Kidney (tissue), 14 donors: Measurements from ENCODE around the gene MAVS. TPM values are rescaled to one million over a fixed set of nuclear protein-coding genes. Genes with fewer than 3 reads are reported as not detected.

Experiments used
- DNase-seq, 5 donors: peaks; one replicate each; pipeline ENCODE4 v3.0.0-alpha.2; 2013 to 2020
- FAIRE-seq: peaks from 2 replicates; lab custom pipeline; 2012; peaks lifted over from hg19 to GRCh38; lab: Jason Lieb, UNC
- H3K27ac ChIP-seq, 2 donors: one replicate each; pipeline ENCODE4 v1.7.0; 2013; ENCODE audit warnings: low read depth in 2 of 2, low read length in 2 of 2, inconsistent platforms in 1 of 2
- H3K27me3 ChIP-seq: one replicate; pipeline ENCODE4 v1.7.1; 2013; ENCODE audit warnings: low read length, inconsistent platforms; ENCODE audit not compliant: control insufficient read depth, insufficient read depth
- H3K36me3 ChIP-seq, 3 donors: one replicate each; pipeline versions ENCODE4 v1.7.0 to v1.7.1; 2013; ENCODE audit warnings: low read length in 3 of 3, control low read depth in 1 of 3, inconsistent platforms in 1 of 3; ENCODE audit not compliant: insufficient read depth in 3 of 3, control insufficient read depth in 2 of 3
- H3K4me1 ChIP-seq, 3 donors: one replicate each; pipeline versions ENCODE4 v1.7.0 to v1.7.1; 2013; ENCODE audit warnings: low read length in 3 of 3, inconsistent platforms in 1 of 3, low read depth in 1 of 3; ENCODE audit not compliant: control insufficient read depth in 2 of 3, insufficient read depth in 2 of 3
- H3K4me3 ChIP-seq, 3 donors: one replicate each; pipeline versions ENCODE4 v1.7.0 to v1.8.1; 2013; ENCODE audit warnings: low read length in 3 of 3, control low read depth in 1 of 3, inconsistent platforms in 1 of 3
- H3K9ac ChIP-seq, 3 donors: one replicate each; pipeline versions ENCODE4 v1.7.0 to v1.7.1; 2013; ENCODE audit warnings: low read length in 3 of 3, control low read depth in 1 of 3, inconsistent platforms in 1 of 3
- H3K9me3 ChIP-seq, 3 donors: one replicate each; pipeline versions ENCODE4 v1.7.0 to v1.7.1; 2013; ENCODE audit warnings: low read length in 3 of 3, control low read depth in 1 of 3, inconsistent platforms in 1 of 3; ENCODE audit not compliant: control insufficient read depth in 2 of 3, insufficient read depth in 1 of 3
- intact Hi-C: fragments of 100-400 bp; cut with DNase I; formaldehyde crosslinking; loops from one replicate; pipeline ENCODE4 v1.11.1; 2022
- polyA plus RNA-seq: library from polyadenylated mRNA; stranded (reverse); fragments of 350-450 nt; fragmentation: Illumina TruSeq; extraction: RNeasy Lipid Tissue Mini Kit (QIAGEN cat#74804); gene quantifications from one replicate; pipeline ENCODE4 v1.2.3, GENCODE V29; 2014; ENCODE audit warnings: low read depth, low replicate concordance; ENCODE audit not compliant: insufficient read depth
- total RNA-seq: library from RNA; stranded (reverse); fragmentation: NEBNext Ultra II Directional; extraction: Animal tissue kit (Norgen Biotek cat#: 25700); gene quantifications from one replicate; pipeline ENCODE4 v1.2.1, GENCODE V29; 2021
- TF ChIP-seq, protein P1 (sequence below): IDR thresholded peaks from 3 replicates; pipeline ENCODE4 v1.5.1; 2012; ENCODE audit warnings: mild to moderate bottlenecking, moderate library complexity, borderline replicate concordance; ENCODE audit not compliant: insufficient read depth; ENCODE audit errors: extremely low read depth
- donor health status: control.
- donor health status: control.
- donor health status: control.
- donor health status: control.
- donor health status: control.
- donor health status: DM: yes; HTN: yes; CAD: no.
- donor health status: Normal renal cell carcinoma (clear cell type).

MAVS gene
- total and polyA plus RNA-seq, 2 donors from 2014 or later: 10.0 to 46.8 TPM

DNA sequence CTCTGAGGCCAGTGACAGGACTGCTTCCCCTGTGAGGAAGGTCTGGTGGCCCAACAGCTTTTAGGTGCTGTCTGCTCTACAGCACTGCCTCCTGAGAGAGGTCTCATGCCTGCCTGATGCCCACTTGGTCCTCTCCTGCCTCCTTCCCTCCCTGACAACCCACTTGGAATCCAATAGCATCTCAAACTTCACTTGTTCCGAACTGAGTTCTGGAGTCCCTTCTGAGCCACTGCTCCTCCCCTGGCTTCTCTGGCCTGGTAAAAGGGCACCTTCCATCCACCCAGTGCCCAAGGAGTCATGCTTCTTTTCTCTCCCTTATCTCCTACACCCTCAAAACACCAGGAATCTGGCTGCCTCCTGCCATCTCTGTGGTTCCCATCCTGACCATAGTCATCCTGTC, 1.9 kb downstream of the MAVS start:
- H3K9me3 ChIP-seq: no peaks in the 10 kb centered on the region
- H3K9ac ChIP-seq: peak overlapping the region in 1 of 3 donors; percentile 46
- TF ChIP-seq, protein P1, sequence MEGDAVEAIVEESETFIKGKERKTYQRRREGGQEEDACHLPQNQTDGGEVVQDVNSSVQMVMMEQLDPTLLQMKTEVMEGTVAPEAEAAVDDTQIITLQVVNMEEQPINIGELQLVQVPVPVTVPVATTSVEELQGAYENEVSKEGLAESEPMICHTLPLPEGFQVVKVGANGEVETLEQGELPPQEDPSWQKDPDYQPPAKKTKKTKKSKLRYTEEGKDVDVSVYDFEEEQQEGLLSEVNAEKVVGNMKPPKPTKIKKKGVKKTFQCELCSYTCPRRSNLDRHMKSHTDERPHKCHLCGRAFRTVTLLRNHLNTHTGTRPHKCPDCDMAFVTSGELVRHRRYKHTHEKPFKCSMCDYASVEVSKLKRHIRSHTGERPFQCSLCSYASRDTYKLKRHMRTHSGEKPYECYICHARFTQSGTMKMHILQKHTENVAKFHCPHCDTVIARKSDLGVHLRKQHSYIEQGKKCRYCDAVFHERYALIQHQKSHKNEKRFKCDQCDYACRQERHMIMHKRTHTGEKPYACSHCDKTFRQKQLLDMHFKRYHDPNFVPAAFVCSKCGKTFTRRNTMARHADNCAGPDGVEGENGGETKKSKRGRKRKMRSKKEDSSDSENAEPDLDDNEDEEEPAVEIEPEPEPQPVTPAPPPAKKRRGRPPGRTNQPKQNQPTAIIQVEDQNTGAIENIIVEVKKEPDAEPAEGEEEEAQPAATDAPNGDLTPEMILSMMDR: no peak
- no peaks in the 10 kb centered on the region for H3K27me3 ChIP-seq
- FAIRE-seq (no peak), DNase-seq (no peak)
- no peaks in the 10 kb centered on the region for H3K36me3 ChIP-seq
- H3K4me1 ChIP-seq: peaks cover 0 to 8% (median 0%) of the 10 kb centered on the region in 3 donors
- no peak overlapping the region for H3K27ac ChIP-seq
- intact Hi-C loops: no loop called here
- no peak overlapping the region for H3K4me3 ChIP-seq

DNA sequence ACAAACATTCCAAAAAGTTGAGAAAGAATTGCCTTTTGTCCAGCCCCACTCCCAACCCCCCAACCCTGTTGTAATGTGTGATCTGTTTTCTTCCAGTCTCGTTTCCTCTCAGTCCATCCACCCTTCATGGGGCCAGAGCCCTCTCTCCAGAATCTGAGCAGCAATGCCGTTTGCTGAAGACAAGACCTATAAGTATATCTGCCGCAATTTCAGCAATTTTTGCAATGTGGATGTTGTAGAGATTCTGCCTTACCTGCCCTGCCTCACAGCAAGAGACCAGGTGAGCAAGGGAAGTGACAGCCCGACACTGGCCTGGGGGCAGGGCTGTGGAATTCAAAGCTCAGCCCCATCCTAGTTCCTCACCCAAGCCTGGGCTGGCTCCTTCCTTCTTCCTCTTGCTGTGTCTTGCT, 7.8 kb downstream of the MAVS start:
- Histone ChIP-seq H3K4me3 (no peak overlapping the region), H3K27ac (no peak overlapping the region), H3K4me1 (no peaks in the 10 kb centered on the region), H3K9me3 (no peaks in the 10 kb centered on the region), H3K36me3 (peaks cover 0 to 16% (median 13%) of the 10 kb centered on the region in 3 donors), H3K27me3 (no peaks in the 10 kb centered on the region), H3K9ac (no peak overlapping the region)
- no peak for FAIRE-seq
- intact Hi-C loops: no loop called here
- DNase-seq: no peak
- TF ChIP-seq, protein P1: no peak

DNA sequence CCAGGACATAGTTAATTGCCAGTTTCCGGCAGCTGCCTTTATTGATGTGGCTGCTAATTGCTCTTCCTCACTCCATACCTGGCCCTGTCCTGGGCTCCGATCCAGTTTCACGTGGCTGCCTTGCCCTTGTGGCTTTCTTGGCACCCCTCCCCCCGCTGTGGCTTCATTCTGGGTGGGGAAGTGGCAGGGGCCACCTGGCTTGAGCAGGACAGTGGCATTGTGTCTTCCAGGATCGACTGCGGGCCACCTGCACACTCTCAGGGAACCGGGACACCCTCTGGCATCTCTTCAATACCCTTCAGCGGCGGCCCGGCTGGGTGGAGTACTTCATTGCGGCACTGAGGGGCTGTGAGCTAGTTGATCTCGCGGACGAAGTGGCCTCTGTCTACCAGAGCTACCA, 10.8 kb downstream of the MAVS start:
- Histone ChIP-seq H3K27me3 (no peaks in the 10 kb centered on the region), H3K4me1 (no peaks in the 10 kb centered on the region), H3K4me3 (no peak overlapping the region), H3K36me3 (peaks cover 0 to 25% (median 24%) of the 10 kb centered on the region in 3 donors), H3K9me3 (no peaks in the 10 kb centered on the region), H3K9ac (no peak overlapping the region), H3K27ac (no peak overlapping the region)
- no peak for DNase-seq
- TF ChIP-seq, protein P1: no peak
- no peak for FAIRE-seq
- intact Hi-C loops: no loop called here

DNA sequence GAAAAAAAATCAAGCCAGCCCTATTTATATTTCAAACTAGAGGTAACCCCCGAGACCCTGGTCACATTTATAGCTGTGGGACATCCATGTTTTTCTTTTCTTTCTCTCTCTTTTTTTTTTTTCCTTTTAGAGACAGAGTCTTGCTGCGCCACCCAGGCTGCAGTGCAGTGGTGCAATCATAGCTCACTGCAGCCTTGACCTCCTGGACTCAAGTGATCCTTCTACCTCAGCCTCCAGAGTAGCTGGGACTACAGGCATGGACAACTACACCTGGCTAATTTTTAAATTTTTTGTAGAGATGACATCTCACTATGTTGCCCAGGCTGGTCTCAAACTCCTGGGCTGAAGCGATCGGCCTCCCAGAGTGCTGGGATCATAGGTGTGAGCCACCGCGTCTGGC, 12.1 kb downstream of the MAVS start:
- intact Hi-C loops: no loop called here
- TF ChIP-seq, protein P1: no peak
- no peaks in the 10 kb centered on the region for H3K27me3 ChIP-seq
- no peak overlapping the region for H3K4me3 ChIP-seq
- DNase-seq (no peak), FAIRE-seq (no peak)
- H3K36me3 ChIP-seq: peaks cover 0 to 38% (median 36%) of the 10 kb centered on the region in 3 donors
- no peak overlapping the region for H3K9ac ChIP-seq
- H3K9me3 ChIP-seq: no peaks in the 10 kb centered on the region
- no peaks in the 10 kb centered on the region for H3K4me1 ChIP-seq
- H3K27ac ChIP-seq: no peak overlapping the region
